Activated CD4-positive, alpha-beta memory T cell treated with anti-CD3 and anti-CD28 coated beads for 36 hours (primary cell): ENCODE measurements around the gene CAV2. TPM values are rescaled to one million over a fixed set of nuclear protein-coding genes. Genes with fewer than 3 reads are reported as not detected.

Source experiments
- CTCF ChIA-PET: fragments of 350-600 bp; sonication (Branson Sonifier 250); formaldehyde crosslinking; loops from one replicate; lab custom pipeline; 2021; ENCODE audit warnings: antibody characterized with exemption, inconsistent platforms; lab: Charles Lee
- POLR2A ChIA-PET: fragments of 350-600 bp; sonication (Branson Sonifier 250); formaldehyde crosslinking; loops from one replicate; lab custom pipeline; 2021; ENCODE audit warnings: antibody characterized with exemption; lab: Charles Lee
- DNase-seq: peaks from one replicate; pipeline ENCODE4 v3.0.0-alpha.2; 2020
- H3K27ac Mint-ChIP-seq: one replicate; pipeline ENCODE4 v1.8.0; 2021; ENCODE audit warnings: mixed read lengths
- H3K27me3 Mint-ChIP-seq: one replicate; pipeline ENCODE4 v1.8.0; 2021; ENCODE audit warnings: mixed read lengths
- H3K36me3 Mint-ChIP-seq: one replicate; pipeline ENCODE4 v1.8.0; 2021; ENCODE audit warnings: mixed read lengths
- H3K4me1 Mint-ChIP-seq: one replicate; pipeline ENCODE4 v1.8.0; 2021; ENCODE audit warnings: low read depth, mixed read lengths
- H3K4me3 Mint-ChIP-seq: one replicate; pipeline ENCODE4 v1.8.0; 2021; ENCODE audit warnings: mild to moderate bottlenecking, mixed read lengths
- H3K9me3 Mint-ChIP-seq: one replicate; pipeline ENCODE4 v1.8.0; 2021; ENCODE audit warnings: mixed read lengths
- intact Hi-C: fragments of 100-400 bp; cut with micrococcal nuclease; formaldehyde crosslinking; loops from one replicate; pipeline ENCODE4 v1.15.1; 2023
- total RNA-seq, 2 experiments: library from RNA; stranded (reverse); gene quantifications; one replicate each; pipeline ENCODE4 v1.2.3, GENCODE V29; 2021

Gene CAV2
- not detected for total RNA-seq

GRCh38 chr7:116499168-116500077 lies at the start of gene CAV2:
TSS of gene CAV2 (plus strand) at chr7:116499738. CDS start at chr7:116499782, 44 bp downstream.
- DNase-seq: peak; percentile 27
- intact Hi-C loops: no loop called here
- ChIA-PET POLR2A (no interaction called here), CTCF (interaction anchor here (0.5 to 1.3 kb wide), 2 partner anchors 26 to 395 kb away, joined by 3 to 5 read pairs; no protein-coding TSS in a partner anchor)
- H3K36me3 Mint-ChIP-seq: no peaks in the 10 kb centered on the region
- H3K4me3 Mint-ChIP-seq: peak within 1 kb of the TSS; percentile 12
- no peak within 1 kb of the TSS for H3K27ac Mint-ChIP-seq
- H3K9me3 Mint-ChIP-seq: no peaks in the 10 kb centered on the region
- peaks cover 37% of the 10 kb centered on the region for H3K27me3 Mint-ChIP-seq
- peaks cover 10% of the 10 kb centered on the region for H3K4me1 Mint-ChIP-seq

- DNase-seq: no peak
- peaks cover 13% of the 10 kb centered on the region for H3K27me3 Mint-ChIP-seq
- no peak overlapping the region for H3K27ac Mint-ChIP-seq
- no peaks in the 10 kb centered on the region for H3K36me3 Mint-ChIP-seq
- CTCF ChIA-PET: interaction anchor here (0.6 kb wide), 1 partner anchor 324 kb away, joined by 3 read pairs; no protein-coding TSS in a partner anchor
- POLR2A ChIA-PET: no interaction called here
- no peaks in the 10 kb centered on the region for H3K4me1 Mint-ChIP-seq
- H3K9me3 Mint-ChIP-seq: no peaks in the 10 kb centered on the region
- no peak overlapping the region for H3K4me3 Mint-ChIP-seq
- intact Hi-C loops: no loop called here
These were observed 49.6 kb upstream of the CAV2 start for GRCh38 chr7:116449950-116450349.

- Mint-ChIP-seq H3K27me3 (peaks cover 11% of the 10 kb centered on the region), H3K36me3 (no peaks in the 10 kb centered on the region), H3K4me1 (no peaks in the 10 kb centered on the region), H3K27ac (no peak overlapping the region), H3K4me3 (no peak overlapping the region), H3K9me3 (no peaks in the 10 kb centered on the region)
- CTCF ChIA-PET: interaction anchor here (1.4 kb wide), 1 partner anchor 75 kb away, joined by 3 read pairs; no protein-coding TSS in a partner anchor
- intact Hi-C loops: no loop called here
- POLR2A ChIA-PET: no interaction called here
- DNase-seq: no peak
These were observed 47.4 kb upstream of the CAV2 start for GRCh38 chr7:116451957-116452729.

- Mint-ChIP-seq H3K9me3 (no peaks in the 10 kb centered on the region), H3K27me3 (peaks cover 11% of the 10 kb centered on the region), H3K36me3 (no peaks in the 10 kb centered on the region), H3K4me3 (no peak overlapping the region), H3K4me1 (no peaks in the 10 kb centered on the region), H3K27ac (no peak overlapping the region)
- ChIA-PET CTCF (no interaction called here), POLR2A (no interaction called here)
- intact Hi-C loops: no loop called here
- DNase-seq: no peak
These were observed 45.2 kb upstream of the CAV2 start for GRCh38 chr7:116454377-116454776.

GRCh38 chr7:116455009-116455408 lies 44.5 kb upstream of the CAV2 start:
- ChIA-PET CTCF (no interaction called here), POLR2A (no interaction called here)
- Mint-ChIP-seq H3K36me3 (no peaks in the 10 kb centered on the region), H3K27ac (no peak overlapping the region), H3K4me1 (no peaks in the 10 kb centered on the region), H3K4me3 (no peak overlapping the region), H3K27me3 (peaks cover 6% of the 10 kb centered on the region), H3K9me3 (no peaks in the 10 kb centered on the region)
- no peak for DNase-seq
- intact Hi-C loops: no loop called here

- Mint-ChIP-seq H3K27ac (no peak overlapping the region), H3K27me3 (peaks cover 5% of the 10 kb centered on the region), H3K4me1 (no peaks in the 10 kb centered on the region), H3K4me3 (no peak overlapping the region), H3K36me3 (no peaks in the 10 kb centered on the region), H3K9me3 (no peaks in the 10 kb centered on the region)
- intact Hi-C loops: no loop called here
- no peak for DNase-seq
- ChIA-PET POLR2A (no interaction called here), CTCF (no interaction called here)
These were observed 44.0 kb upstream of the CAV2 start for GRCh38 chr7:116455499-116455898.

- no peaks in the 10 kb centered on the region for H3K36me3 Mint-ChIP-seq
- intact Hi-C loops: no loop called here
- peaks cover 5% of the 10 kb centered on the region for H3K27me3 Mint-ChIP-seq
- no peak overlapping the region for H3K27ac Mint-ChIP-seq
- ChIA-PET POLR2A (no interaction called here), CTCF (no interaction called here)
- no peak overlapping the region for H3K4me3 Mint-ChIP-seq
- no peaks in the 10 kb centered on the region for H3K4me1 Mint-ChIP-seq
- no peak for DNase-seq
- H3K9me3 Mint-ChIP-seq: no peaks in the 10 kb centered on the region
These were observed 38.0 kb upstream of the CAV2 start for GRCh38 chr7:116461500-116461899.

GRCh38 chr7:116463956-116464355 lies 35.6 kb upstream of the CAV2 start:
- ChIA-PET CTCF (interaction anchor here (0.7 kb wide), 1 partner anchor 206 kb away, joined by 5 read pairs; no protein-coding TSS in a partner anchor), POLR2A (no interaction called here)
- DNase-seq: no peak
- Mint-ChIP-seq H3K27ac (no peak overlapping the region), H3K36me3 (no peaks in the 10 kb centered on the region), H3K9me3 (no peaks in the 10 kb centered on the region), H3K27me3 (peaks cover 7% of the 10 kb centered on the region), H3K4me1 (no peaks in the 10 kb centered on the region), H3K4me3 (no peak overlapping the region)
- intact Hi-C loops: no loop called here

- no peaks in the 10 kb centered on the region for H3K9me3 Mint-ChIP-seq
- H3K4me1 Mint-ChIP-seq: no peaks in the 10 kb centered on the region
- intact Hi-C loops: no loop called here
- H3K27ac Mint-ChIP-seq: no peak overlapping the region
- no peaks in the 10 kb centered on the region for H3K36me3 Mint-ChIP-seq
- H3K27me3 Mint-ChIP-seq: peaks cover 7% of the 10 kb centered on the region
- no peak overlapping the region for H3K4me3 Mint-ChIP-seq
- POLR2A ChIA-PET: no interaction called here
- DNase-seq: no peak
- CTCF ChIA-PET: interaction anchor here (0.7 to 1.2 kb wide), 2 partner anchors 205 to 228 kb away, joined by 5 read pairs; no protein-coding TSS in a partner anchor
These were observed 35.2 kb upstream of the CAV2 start for GRCh38 chr7:116464375-116464774.

GRCh38 chr7:116465125-116465524 lies 34.4 kb upstream of the CAV2 start:
- Mint-ChIP-seq H3K27ac (no peak overlapping the region), H3K4me3 (no peak overlapping the region), H3K9me3 (no peaks in the 10 kb centered on the region), H3K4me1 (no peaks in the 10 kb centered on the region), H3K36me3 (no peaks in the 10 kb centered on the region), H3K27me3 (peaks cover 7% of the 10 kb centered on the region)
- intact Hi-C loops: no loop called here
- ChIA-PET CTCF (interaction anchor here (1.2 kb wide), 1 partner anchor 229 kb away, joined by 5 read pairs; no protein-coding TSS in a partner anchor), POLR2A (no interaction called here)
- DNase-seq: no peak

GRCh38 chr7:116468534-116468933 lies 31.0 kb upstream of the CAV2 start:
- POLR2A ChIA-PET: no interaction called here

GRCh38 chr7:116477625-116478024 lies 21.9 kb upstream of the CAV2 start:
- Mint-ChIP-seq H3K36me3 (no peaks in the 10 kb centered on the region), H3K4me1 (no peaks in the 10 kb centered on the region), H3K9me3 (no peaks in the 10 kb centered on the region), H3K4me3 (no peak overlapping the region), H3K27me3 (peaks cover 16% of the 10 kb centered on the region), H3K27ac (no peak overlapping the region)
- intact Hi-C loops: no loop called here
- DNase-seq: no peak
- ChIA-PET CTCF (no interaction called here), POLR2A (no interaction called here)

More at GRCh38 chr7:116468534-116468933, 31.0 kb upstream of the CAV2 start:
- H3K27me3 Mint-ChIP-seq: peaks cover 14% of the 10 kb centered on the region
- H3K4me3 Mint-ChIP-seq: no peak overlapping the region
- intact Hi-C loops: no loop called here
- CTCF ChIA-PET: no interaction called here
- no peaks in the 10 kb centered on the region for H3K36me3 Mint-ChIP-seq
- no peaks in the 10 kb centered on the region for H3K4me1 Mint-ChIP-seq
- H3K27ac Mint-ChIP-seq: no peak overlapping the region
- no peak for DNase-seq
- H3K9me3 Mint-ChIP-seq: no peaks in the 10 kb centered on the region
